ENCODE data around the gene ING4.

The ING4 gene

GRCh38 chr12:6632026-6632983 is 30.6 kb downstream of the ING4 start:
- no peak for TF ChIP-seq CTCF (IDR thresholded peaks at IDR 0.05; ENCODE audit: low read depth, low read length)
- no peak for DNase-seq (ENCODE audit: extremely low read depth, low read depth)

- no peak for DNase-seq (ENCODE audit: extremely low read depth, low read depth)
- no peak for TF ChIP-seq CTCF (IDR thresholded peaks at IDR 0.05; ENCODE audit: low read depth, low read length)
Observed at GRCh38 chr12:6631549-6631961, 31.4 kb downstream of the ING4 start.

GRCh38 chr12:6630736-6631135 is 32.2 kb downstream of the ING4 start:
- no peak for TF ChIP-seq CTCF (IDR thresholded peaks at IDR 0.05; ENCODE audit: low read depth, low read length)

GRCh38 chr12:6627616-6628015 is 35.3 kb downstream of the ING4 start:
- DNase-seq (ENCODE audit: extremely low read depth, low read depth): no peak
- TF ChIP-seq CTCF (IDR thresholded peaks at IDR 0.05; ENCODE audit: low read depth, low read length): no peak

More at GRCh38 chr12:6630736-6631135, 32.2 kb downstream of the ING4 start:
- DNase-seq (ENCODE audit: extremely low read depth, low read depth): no peak

GRCh38 chr12:6626654-6627283 is 36.1 kb downstream of the ING4 start:
- no peak for TF ChIP-seq CTCF (IDR thresholded peaks at IDR 0.05; ENCODE audit: low read depth, low read length)
- DNase-seq (ENCODE audit: extremely low read depth, low read depth): no peak

- TF ChIP-seq CTCF (IDR thresholded peaks at IDR 0.05; ENCODE audit: low read depth, low read length): no peak
- DNase-seq (ENCODE audit: extremely low read depth, low read depth): no peak
Observed at GRCh38 chr12:6620885-6621274, 42.0 kb downstream of the ING4 start.

All from AG09319 (cell line).